GM12873 (cell line): ENCODE measurements around the gene VTI1A.

Experiments
- TF ChIP-seq, protein P1 (sequence below): IDR thresholded peaks from 2 replicates; pipeline ENCODE4 v1.5.1; 2012; ENCODE audit warnings: low read depth, mild to moderate bottlenecking, moderate library complexity, low read length, control low read depth; ENCODE audit not compliant: insufficient read depth; ENCODE audit errors: missing control alignments

Gene VTI1A

DNA sequence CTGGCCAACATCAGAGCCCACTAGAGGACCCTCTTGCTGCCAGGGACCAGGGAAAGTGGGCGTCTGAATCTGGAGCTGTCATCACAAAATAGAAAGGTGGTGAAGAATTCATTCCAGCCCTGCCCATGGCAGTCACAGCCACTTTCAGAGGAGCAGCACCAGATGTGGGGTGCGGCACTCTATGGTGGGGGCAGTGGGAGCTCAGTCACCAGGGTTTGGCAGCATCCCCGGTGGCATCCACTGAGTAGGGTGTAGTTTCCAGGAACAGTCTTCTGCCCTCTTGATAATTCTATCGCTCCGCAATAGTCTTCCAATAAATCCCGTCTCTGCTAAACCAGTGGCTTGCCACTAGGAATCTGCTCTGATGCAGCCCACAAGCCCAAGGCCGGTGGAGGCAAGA lies 394.5 kb downstream of the VTI1A start:
- TF ChIP-seq, protein P1, sequence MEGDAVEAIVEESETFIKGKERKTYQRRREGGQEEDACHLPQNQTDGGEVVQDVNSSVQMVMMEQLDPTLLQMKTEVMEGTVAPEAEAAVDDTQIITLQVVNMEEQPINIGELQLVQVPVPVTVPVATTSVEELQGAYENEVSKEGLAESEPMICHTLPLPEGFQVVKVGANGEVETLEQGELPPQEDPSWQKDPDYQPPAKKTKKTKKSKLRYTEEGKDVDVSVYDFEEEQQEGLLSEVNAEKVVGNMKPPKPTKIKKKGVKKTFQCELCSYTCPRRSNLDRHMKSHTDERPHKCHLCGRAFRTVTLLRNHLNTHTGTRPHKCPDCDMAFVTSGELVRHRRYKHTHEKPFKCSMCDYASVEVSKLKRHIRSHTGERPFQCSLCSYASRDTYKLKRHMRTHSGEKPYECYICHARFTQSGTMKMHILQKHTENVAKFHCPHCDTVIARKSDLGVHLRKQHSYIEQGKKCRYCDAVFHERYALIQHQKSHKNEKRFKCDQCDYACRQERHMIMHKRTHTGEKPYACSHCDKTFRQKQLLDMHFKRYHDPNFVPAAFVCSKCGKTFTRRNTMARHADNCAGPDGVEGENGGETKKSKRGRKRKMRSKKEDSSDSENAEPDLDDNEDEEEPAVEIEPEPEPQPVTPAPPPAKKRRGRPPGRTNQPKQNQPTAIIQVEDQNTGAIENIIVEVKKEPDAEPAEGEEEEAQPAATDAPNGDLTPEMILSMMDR = no peak

DNA sequence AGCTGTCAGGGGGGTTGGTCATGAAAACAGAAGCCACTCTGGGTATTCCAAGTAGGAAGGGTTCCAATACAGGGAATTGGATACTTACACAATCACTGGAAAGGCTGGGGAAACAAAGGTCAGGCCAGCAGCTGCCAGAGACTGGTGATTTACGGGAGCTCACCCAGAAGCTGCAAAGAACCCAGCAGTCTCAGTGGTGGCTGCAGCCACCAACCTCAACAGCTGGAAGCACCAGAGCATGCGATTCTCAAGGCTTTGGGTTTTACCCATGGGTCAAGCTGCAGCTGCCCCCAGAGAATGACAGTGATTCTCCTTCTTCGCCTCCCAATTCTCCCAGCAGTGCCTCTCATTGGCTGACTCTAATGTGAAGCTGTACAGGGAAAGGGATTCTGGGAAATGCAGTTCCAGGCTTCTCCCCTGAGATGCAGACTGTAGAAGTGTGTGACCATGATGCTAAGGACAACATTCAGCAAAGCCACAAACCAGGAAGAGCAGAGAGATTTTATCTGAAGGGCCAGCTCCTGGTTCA lies 395.9 kb downstream of the VTI1A start:
- TF ChIP-seq, protein P1 = no peak

DNA sequence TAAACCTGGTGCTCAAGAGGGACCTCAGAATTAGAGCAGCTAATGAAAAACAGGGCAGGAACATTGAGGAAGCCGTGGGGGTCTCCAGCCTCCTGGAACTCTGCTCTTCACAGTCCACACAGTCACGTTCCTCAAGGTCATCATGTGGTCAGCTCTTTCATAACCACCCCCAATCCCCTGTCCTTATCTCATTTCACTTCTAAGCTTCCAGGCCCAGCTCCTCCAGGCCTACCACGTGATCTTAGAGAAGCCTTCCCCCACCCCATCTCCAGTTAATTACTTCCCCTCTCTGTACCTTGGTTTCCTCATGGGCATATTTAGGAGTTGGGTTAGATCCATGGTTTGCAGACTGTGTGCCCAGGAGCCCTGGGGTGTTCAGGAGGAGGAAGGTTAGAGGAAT lies 396.6 kb downstream of the VTI1A start:
- TF ChIP-seq, protein P1 = no peak

DNA sequence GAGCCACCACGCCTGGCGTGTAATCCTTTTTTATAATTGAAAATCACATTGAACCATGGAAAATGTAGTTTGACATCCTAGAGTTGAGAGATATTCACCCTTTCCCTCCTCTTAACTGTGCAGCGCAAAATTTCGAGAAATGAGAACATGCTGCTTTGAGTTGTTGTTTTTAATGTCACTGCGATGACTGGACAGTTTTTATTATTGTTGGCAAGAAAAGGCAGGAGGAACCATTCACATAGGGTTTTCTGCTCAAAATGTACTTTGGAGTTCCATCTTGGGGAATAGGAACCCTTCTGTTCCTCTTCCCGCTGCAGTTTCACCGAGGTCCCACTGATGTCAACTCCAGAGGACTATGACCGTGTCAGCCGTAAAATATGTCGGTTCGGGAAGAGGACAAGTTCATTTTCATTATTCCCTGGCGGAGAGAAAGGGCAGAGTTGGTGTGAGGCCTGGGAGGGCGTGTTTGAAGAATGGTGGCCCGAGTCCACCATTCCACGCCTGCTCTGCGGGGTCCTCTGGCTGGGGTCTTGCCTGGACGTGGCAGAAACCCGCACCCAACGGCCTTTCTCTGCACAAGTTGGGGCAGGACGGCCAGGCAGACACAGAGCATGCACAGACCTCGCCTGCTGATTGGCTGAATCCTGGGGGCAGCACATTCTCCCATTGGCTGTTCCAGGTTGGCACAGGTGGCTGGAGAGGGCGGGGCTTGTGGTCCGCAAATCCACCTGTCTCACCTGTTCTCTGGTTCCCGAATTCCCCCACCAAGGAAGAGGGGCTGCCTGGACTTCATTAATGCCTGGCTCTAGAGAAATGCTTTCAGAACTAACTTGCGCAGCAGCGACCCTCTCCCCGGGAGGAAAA lies 397.9 kb downstream of the VTI1A start:
- TF ChIP-seq, protein P1 = no peak

DNA sequence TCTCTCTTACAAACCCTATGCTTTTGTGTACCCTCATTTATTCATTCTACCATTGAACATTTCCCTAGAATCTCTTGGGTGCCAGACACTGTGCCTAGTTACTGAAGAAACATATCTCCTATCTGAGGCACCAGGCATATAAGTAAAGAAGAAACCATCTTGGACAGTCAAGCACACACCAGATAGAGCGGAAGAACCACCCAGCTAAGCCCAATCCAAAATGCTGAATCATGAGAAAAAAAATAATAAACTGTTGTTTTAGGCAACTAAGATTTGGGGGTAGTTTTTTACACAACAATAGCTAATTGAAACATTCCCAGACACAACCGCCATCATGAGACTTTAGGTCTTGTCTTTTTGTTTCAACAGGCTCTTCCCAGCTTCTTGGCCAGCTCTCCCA lies 400.8 kb downstream of the VTI1A start:
- TF ChIP-seq, protein P1 = no peak

DNA sequence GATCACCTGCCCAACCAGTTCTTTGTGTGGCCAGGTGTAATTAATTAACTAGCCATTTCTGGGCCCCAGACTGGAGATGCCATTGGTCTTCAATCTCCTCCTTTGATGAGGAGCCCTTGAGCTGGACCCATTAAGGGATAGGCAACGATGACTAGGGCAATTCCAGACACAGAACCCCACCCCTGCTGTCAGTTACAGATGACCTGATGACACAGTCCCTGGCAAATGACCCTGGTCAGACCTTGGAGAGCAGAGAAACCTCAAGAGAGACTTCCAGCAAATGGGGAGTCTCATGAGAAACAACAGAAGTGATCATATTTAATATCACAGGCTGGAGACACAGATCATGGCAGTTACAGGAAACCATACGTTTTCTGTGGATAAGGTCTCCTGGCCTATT lies 401.2 kb downstream of the VTI1A start:
- TF ChIP-seq, protein P1 = no peak

DNA sequence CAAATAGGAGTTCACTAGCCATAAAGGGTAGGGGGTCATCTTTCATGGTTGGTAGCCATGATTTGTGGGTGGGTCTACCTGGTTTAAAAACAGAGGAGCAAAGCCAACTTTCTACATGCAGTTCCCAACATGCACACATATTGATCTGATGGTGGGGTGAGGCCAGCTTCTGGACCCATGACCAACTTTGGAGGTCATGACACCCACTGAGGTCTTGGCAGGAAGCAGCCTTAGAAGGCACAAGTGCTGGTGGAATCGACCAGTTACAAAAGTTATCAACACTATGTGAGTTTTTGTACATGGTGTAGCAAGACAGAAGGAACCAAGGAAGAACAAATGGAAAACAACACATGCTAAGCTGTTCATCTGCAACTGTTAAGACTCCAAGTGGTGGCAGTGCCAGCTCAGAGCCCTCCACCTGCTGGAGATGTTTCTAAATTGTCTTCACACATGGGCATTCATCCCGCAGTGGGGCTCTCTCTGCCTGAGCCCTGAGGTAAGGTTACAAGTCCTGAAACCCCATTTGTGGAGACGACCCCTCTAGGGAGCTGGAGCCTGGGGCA lies 401.9 kb downstream of the VTI1A start:
- TF ChIP-seq, protein P1 = no peak
